ENCODE data around the gene LMLN. TPM values are rescaled to one million over a fixed set of nuclear protein-coding genes. Genes with fewer than 3 reads are reported as not detected.
"Not testable (repeated sequence)": the region's sequence is repeated elsewhere in the genome, so short reads cannot be mapped to it uniquely, and the experiment has no call there.

The LMLN gene
- total RNA-seq, 1 donor from 2014 or later, result 7.7 TPM

- no peak overlapping the region for H3K4me3 Mint-ChIP-seq (ENCODE audit: unreplicated experiment)
- no peak overlapping the region for H3K27ac Mint-ChIP-seq (ENCODE audit: unreplicated experiment)
- no peaks in the 10 kb centered on the region for H3K9me3 Mint-ChIP-seq (ENCODE audit: low read depth)
- no peaks in the 10 kb centered on the region for H3K27me3 Mint-ChIP-seq (ENCODE audit: low read depth)
- peaks cover 11% of the 10 kb centered on the region for H3K36me3 Mint-ChIP-seq (ENCODE audit: low read depth)
- no peaks in the 10 kb centered on the region for H3K4me1 Mint-ChIP-seq (ENCODE audit: low read depth)
- no peak for DNase-seq (ENCODE audit: low spot score)
- TF ChIP-seq CTCF (IDR thresholded peaks at IDR 0.05), result peak; percentile 38
These were observed 33.6 kb upstream of the LMLN start for GRCh38 chr3:197926418-197926817.

- not testable (repeated sequence) for H3K9me3 Mint-ChIP-seq (ENCODE audit: low read depth); H3K27me3 Mint-ChIP-seq (ENCODE audit: low read depth); H3K4me1 Mint-ChIP-seq (ENCODE audit: low read depth); DNase-seq (ENCODE audit: low spot score); H3K4me3 Mint-ChIP-seq (ENCODE audit: unreplicated experiment); H3K27ac Mint-ChIP-seq (ENCODE audit: unreplicated experiment)
- peaks cover 11% of the 10 kb centered on the region for H3K36me3 Mint-ChIP-seq (ENCODE audit: low read depth)
These were observed 32.4 kb upstream of the LMLN start for GRCh38 chr3:197927578-197927977.

- no peaks in the 10 kb centered on the region for H3K36me3 Mint-ChIP-seq (ENCODE audit: low read depth)
- H3K27ac Mint-ChIP-seq (ENCODE audit: unreplicated experiment), result no peak overlapping the region
- H3K4me3 Mint-ChIP-seq (ENCODE audit: unreplicated experiment), result no peak overlapping the region
- DNase-seq (ENCODE audit: low spot score), result no peak
- H3K4me1 Mint-ChIP-seq (ENCODE audit: low read depth), result no peaks in the 10 kb centered on the region
- H3K9me3 Mint-ChIP-seq (ENCODE audit: low read depth), result no peaks in the 10 kb centered on the region
- TF ChIP-seq CTCF (IDR thresholded peaks at IDR 0.05), result no peak
- no peaks in the 10 kb centered on the region for H3K27me3 Mint-ChIP-seq (ENCODE audit: low read depth)
These were observed 23.1 kb upstream of the LMLN start for GRCh38 chr3:197936819-197937384.

- no peak for DNase-seq (ENCODE audit: low spot score)
- Mint-ChIP-seq H3K4me3 (ENCODE audit: unreplicated experiment) (no peak overlapping the region), H3K4me1 (ENCODE audit: low read depth) (no peaks in the 10 kb centered on the region), H3K9me3 (ENCODE audit: low read depth) (no peaks in the 10 kb centered on the region), H3K27me3 (ENCODE audit: low read depth) (no peaks in the 10 kb centered on the region), H3K27ac (ENCODE audit: unreplicated experiment) (no peak overlapping the region), H3K36me3 (ENCODE audit: low read depth) (no peaks in the 10 kb centered on the region)
- no peak for TF ChIP-seq CTCF (IDR thresholded peaks at IDR 0.05)
These were observed 19.2 kb upstream of the LMLN start for GRCh38 chr3:197940745-197941384.

- H3K36me3 Mint-ChIP-seq (ENCODE audit: low read depth), result no peaks in the 10 kb centered on the region
- no peak overlapping the region for H3K27ac Mint-ChIP-seq (ENCODE audit: unreplicated experiment)
- DNase-seq (ENCODE audit: low spot score), result no peak
- no peaks in the 10 kb centered on the region for H3K27me3 Mint-ChIP-seq (ENCODE audit: low read depth)
- no peaks in the 10 kb centered on the region for H3K4me1 Mint-ChIP-seq (ENCODE audit: low read depth)
- peak; percentile 89 for TF ChIP-seq CTCF (IDR thresholded peaks at IDR 0.05)
- H3K4me3 Mint-ChIP-seq (ENCODE audit: unreplicated experiment), result no peak overlapping the region
- no peaks in the 10 kb centered on the region for H3K9me3 Mint-ChIP-seq (ENCODE audit: low read depth)
These were observed 17.0 kb upstream of the LMLN start for GRCh38 chr3:197942956-197943556.

Data from chondrocyte (in vitro differentiated cells).